Measurements from ENCODE around the gene PCIF1.

PCIF1 gene

DNA sequence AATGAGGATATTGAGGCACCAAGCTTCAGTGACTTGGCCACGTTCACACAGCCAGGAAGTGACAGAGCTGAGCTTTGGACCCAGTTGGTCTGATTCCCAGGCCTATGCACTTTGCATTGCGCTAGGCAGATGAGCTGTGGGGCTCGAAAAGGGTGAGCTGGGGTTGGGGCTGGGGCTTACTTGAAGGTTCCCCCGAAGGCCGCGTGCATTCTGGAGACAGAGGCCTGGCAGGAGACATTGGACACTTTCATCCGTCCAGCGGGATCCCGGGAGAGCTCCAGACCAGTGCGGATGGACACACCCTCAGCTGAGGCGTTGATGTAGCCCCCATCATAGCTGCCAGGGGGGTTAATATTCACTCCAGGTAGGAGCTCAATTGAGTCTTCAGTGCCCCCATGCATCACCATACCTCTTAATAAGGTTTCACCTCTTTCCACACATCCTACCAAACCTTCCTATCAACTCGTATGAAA is 25.1 kb upstream of the PCIF1 start:
- TF ChIP-seq, protein P1, sequence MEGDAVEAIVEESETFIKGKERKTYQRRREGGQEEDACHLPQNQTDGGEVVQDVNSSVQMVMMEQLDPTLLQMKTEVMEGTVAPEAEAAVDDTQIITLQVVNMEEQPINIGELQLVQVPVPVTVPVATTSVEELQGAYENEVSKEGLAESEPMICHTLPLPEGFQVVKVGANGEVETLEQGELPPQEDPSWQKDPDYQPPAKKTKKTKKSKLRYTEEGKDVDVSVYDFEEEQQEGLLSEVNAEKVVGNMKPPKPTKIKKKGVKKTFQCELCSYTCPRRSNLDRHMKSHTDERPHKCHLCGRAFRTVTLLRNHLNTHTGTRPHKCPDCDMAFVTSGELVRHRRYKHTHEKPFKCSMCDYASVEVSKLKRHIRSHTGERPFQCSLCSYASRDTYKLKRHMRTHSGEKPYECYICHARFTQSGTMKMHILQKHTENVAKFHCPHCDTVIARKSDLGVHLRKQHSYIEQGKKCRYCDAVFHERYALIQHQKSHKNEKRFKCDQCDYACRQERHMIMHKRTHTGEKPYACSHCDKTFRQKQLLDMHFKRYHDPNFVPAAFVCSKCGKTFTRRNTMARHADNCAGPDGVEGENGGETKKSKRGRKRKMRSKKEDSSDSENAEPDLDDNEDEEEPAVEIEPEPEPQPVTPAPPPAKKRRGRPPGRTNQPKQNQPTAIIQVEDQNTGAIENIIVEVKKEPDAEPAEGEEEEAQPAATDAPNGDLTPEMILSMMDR (IDR thresholded peaks at IDR 0.05; ENCODE audit: insufficient read depth, low read length, missing control alignments) = no peak
- H3K4me3 ChIP-seq (ENCODE audit: low read depth, low read length) = no peak overlapping the region
- DNase-seq (ENCODE audit: low read depth, low spot score) = no peak
- ChIA-PET CTCF (interaction anchor here (1.0 to 3.7 kb wide), 5 partner anchors 10 to 20 kb away, joined by 3 to 22 read pairs (median 4); partner anchors contain the start of genes CTSA and NEURL2), POLR2A (interaction anchor here (0.7 kb wide), 1 partner anchor 25 kb away, joined by 3 read pairs; the partner anchor contains the start of gene PCIF1)

DNA sequence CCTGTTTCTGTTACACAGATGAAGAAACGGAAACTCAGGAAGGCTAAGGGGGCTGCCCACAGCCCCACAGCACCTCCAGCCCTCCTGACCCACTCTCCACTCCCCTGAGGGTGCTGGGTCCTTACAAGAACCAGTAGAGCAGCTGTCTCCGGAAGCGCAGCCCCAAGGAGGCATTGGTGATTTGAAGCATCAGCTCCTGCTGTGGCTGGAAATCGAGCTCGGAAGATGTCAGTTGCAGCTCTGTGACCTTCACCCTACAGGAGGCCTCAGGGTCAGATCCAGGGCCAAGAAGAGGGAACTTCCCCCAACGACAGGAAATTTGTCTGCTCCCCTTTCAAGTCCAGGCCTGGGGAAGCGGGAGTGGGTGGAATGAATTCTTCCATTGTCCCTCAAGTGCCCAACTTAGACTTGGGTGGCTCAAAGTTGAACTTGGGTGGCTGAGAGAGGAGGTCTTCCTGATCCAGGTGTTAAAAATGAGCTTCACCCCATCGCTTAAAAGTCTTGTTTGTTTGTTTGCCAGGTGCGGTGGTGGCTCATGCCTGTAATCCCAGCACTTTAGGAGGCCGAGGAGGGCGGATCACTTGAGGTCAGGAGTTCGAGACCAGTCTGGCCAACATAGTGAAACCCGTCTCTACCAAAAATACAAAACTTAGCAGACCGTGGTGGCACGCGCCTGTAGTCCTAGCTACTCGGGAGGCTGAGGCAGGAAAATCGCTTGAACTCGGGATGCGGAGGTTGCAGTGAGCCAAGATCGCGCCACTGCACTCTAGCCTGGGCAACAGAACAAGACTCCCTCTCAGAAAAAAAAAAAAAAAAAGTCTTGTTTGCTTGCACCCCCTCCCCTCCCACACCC is 24.4 kb upstream of the PCIF1 start:
- POLR2A ChIA-PET = interaction anchor here (0.7 kb wide), 1 partner anchor 24 kb away, joined by 3 read pairs; the partner anchor contains the start of gene PCIF1
- peak overlapping the region; percentile 23 for H3K4me3 ChIP-seq (ENCODE audit: low read depth, low read length)
- no peak for DNase-seq (ENCODE audit: low read depth, low spot score)
- CTCF ChIA-PET = interaction anchor here (1.0 to 3.7 kb wide), 4 partner anchors 16 to 111 kb away, joined by 3 to 22 read pairs (median 6); partner anchors contain the start of genes CTSA and NEURL2
- TF ChIP-seq, protein P1 (IDR thresholded peaks at IDR 0.05; ENCODE audit: insufficient read depth, low read length, missing control alignments) = no peak

DNA sequence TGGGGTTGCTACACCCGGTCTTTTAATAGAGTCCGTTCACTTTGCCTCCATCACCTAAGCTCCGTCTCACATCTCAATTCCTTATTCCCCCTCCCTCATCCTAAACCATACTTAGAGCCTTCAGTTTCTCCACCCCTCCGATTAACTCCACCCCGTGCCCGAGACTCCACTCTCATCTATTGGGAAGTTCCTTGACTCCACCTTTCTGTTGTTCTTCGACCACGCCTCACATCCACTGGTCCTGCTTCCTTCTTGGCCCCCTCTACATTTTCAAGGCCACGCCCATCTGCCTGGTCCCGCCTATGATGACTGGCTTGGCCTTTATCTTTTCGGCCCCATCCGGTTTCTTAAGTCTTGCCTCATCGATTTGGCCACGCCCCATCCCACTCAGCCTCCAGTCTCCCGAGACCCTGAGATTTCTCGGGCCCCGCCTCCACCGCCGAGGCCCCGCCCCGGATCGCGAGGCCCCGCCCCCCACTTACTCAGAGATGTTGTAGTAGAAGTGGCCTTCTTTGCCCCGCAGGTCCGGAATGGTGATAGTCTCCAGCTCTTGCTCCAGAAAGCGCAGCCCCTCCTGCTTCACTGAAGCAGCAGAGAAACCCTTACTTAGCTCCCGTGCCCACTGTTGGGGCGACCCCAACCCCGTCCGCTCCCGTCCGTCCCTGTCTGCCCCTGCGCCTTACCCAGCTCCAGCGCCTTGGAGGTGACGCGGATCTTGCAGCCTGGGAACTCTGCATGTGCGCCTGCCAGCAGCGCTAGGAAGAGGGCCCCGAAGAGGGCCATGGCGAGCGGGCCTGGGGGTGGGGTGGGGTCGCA is 23.6 kb upstream of the PCIF1 start:
- TF ChIP-seq, protein P1 (IDR thresholded peaks at IDR 0.05; ENCODE audit: insufficient read depth, low read length, missing control alignments) = no peak
- ChIA-PET POLR2A (interaction anchor here (0.8 to 0.9 kb wide), 2 partner anchors 20 to 23 kb away, joined by 3 read pairs; partner anchors contain the start of genes CTSA, NEURL2 and PCIF1), CTCF (interaction anchor here (1.0 to 3.7 kb wide), 3 partner anchors 17 to 112 kb away, joined by 3 to 22 read pairs (median 5); partner anchors contain the start of genes CTSA and NEURL2)
- DNase-seq (ENCODE audit: low read depth, low spot score) = peak; percentile 89
- peak overlapping the region; percentile 57 for H3K4me3 ChIP-seq (ENCODE audit: low read depth, low read length)

DNA sequence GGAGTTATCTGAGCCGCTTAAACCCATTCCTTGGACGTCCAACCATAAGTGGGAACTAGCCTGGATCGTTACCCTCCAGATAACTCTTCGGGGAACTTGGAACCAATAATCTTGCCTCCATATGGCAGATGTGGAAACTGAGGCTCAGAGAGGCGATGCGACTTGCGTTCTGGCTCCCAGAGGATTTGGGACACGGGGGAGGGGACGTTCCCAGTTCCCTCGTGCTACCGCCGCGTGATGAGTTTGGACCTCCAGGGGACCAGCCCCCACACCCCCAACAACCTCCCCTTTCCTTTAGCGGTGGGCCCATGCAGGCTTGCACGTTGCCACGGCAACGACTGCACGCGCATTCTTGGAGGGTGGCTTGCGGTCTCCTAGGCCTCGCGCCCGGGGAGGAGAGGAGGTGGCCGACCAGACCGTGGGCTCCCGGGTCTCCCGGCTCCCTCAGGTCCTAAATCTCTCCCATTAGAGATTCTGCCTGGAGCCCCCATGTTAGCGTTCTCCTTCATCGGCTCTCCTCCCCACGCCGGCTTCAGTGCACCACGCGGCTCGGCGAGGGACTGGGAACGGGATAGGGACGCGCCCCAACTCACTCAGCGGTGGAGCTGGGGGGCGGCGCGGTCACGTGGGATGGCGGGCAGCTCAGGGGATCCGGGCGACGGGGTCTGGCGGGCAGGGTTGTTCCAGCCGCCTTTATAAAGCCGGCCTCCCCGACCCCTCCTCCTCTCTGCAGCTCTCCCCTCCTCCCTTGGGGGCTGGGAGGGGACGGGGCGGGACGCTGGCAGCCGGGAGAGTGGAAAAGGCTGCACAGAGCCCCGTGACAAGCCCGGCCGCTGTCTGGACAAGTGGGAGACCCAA is 22.8 kb upstream of the PCIF1 start, which contains the start of gene PLTP:
Gene PLTP, minus strand, starts transcription at position 670 of the 858 bp plus-strand sequence. CDS start 703 bp downstream, outside the sequence.
- TF ChIP-seq, protein P1 (IDR thresholded peaks at IDR 0.05; ENCODE audit: insufficient read depth, low read length, missing control alignments) = no peak
- H3K4me3 ChIP-seq (ENCODE audit: low read depth, low read length) = peak within 1 kb of the TSS; percentile 57
- ChIA-PET CTCF (no interaction called here), POLR2A (interaction anchor here (0.8 to 0.9 kb wide), 3 partner anchors 20 to 57 kb away, joined by 3 read pairs; partner anchors contain the start of genes CTSA, NEURL2 and PCIF1)
- DNase-seq (ENCODE audit: low read depth, low spot score) = no peak

DNA sequence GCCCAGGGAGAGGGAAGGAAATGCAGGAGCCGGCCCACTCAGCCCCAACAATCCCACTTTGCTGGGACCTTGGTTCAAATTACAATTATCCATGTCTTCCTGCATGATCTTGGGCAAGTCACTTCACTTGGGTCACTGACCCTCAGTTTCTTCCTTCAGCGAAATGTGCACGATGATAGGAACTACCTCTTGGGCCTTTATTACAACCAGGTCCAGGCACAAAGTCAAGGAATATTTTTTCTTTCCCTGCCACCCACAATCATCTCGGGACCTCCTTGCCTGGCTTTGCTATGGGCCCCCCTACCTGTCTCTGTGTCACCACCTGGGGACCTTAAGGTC is 22.2 kb upstream of the PCIF1 start:
- TF ChIP-seq, protein P1 (IDR thresholded peaks at IDR 0.05; ENCODE audit: insufficient read depth, low read length, missing control alignments) = no peak
- peak overlapping the region; percentile 57 for H3K4me3 ChIP-seq (ENCODE audit: low read depth, low read length)
- DNase-seq (ENCODE audit: low read depth, low spot score) = no peak
- CTCF ChIA-PET = no interaction called here
- POLR2A ChIA-PET = interaction anchor here (0.8 kb wide), 1 partner anchor 57 kb away, joined by 3 read pairs; no protein-coding TSS in a partner anchor
